AG04449 (cell line): ENCODE data around the gene RASL10B.
"Not testable (repeated sequence)": the region's sequence is repeated elsewhere in the genome, so short reads cannot be mapped to it uniquely, and the experiment has no call there.

ENCODE experiments used
- CTCF ChIA-PET: fragments of 350-600 bp; formaldehyde crosslinking; extraction: SDS; loops from one replicate; lab custom pipeline; 2021; ENCODE audit warnings: antibody characterized with exemption; lab: Yijun Ruan, JAX
- POLR2A ChIA-PET: fragments of 400-600, 350-600 bp; formaldehyde crosslinking; extraction: SDS; loops from one replicate; lab custom pipeline; 2020; ENCODE audit warnings: antibody characterized with exemption, inconsistent platforms; lab: Yijun Ruan, JAX
- DNase-seq: peaks from one replicate; pipeline ENCODE4 v3.0.0-alpha.2; 2010; ENCODE audit warnings: low read depth, low spot score
- H3K4me3 ChIP-seq: 2 replicates; pipeline ENCODE4 v1.5.1; 2011; ENCODE audit warnings: low read depth, mild to moderate bottlenecking, control low read depth, low read length
- TF ChIP-seq, protein P1 (sequence below): IDR thresholded peaks from one replicate; pipeline ENCODE4 v1.5.1; 2011; ENCODE audit warnings: mild to moderate bottlenecking, moderate library complexity, low read length, control low read depth, inconsistent platforms; ENCODE audit not compliant: insufficient read depth; ENCODE audit errors: missing control alignments

Gene RASL10B

DNA sequence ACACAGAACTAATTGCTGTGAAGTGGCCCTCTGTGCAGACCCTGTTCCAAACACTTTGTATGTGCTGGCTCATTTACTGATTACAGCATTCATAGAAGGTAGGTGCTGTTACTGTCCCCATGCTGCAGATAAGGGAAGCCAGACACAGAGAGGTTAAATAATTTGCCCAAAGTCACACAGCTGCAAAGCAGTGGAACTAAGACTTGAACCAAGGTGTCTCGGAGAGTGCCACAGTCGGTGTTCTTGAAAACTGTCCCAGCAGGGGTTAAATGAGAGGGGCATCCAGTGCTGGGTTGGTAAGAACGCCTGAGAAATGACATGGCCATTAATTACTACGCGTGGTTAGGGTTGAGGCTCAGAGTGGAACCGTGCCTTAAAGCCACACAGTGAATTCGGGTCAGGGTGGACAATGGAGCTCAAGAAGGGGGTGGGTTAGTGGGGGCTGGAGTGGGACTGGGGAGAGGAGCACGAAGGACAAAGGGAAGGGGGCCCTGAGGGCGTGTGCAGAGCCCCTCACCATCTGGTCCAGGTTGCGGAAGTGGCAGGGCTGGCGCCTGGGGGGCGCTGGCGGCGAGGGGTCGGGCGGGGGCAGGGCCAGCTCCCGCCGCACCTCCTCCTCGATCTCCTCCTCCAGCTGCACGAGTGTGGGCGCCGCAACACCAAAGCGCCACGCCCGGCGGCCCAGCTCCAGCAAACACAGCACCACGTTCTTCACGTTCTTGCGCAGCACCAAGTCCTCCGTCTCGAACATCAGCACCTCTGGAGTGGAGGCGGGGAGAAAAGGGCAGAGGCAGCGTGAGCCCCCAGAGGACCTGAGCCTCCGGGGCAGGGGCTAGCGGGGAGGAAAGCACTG lies 18.3 kb downstream of the RASL10B start:
- H3K4me3 ChIP-seq: peak overlapping the region; percentile 30
- DNase-seq: no peak
- CTCF ChIA-PET: interaction anchor here (0.6 to 12.9 kb wide), 16 partner anchors 11 to 438 kb away, joined by 3 to 565 read pairs (median 32); partner anchors contain the start of genes C17orf50, RASL10B and TAF15
- TF ChIP-seq, protein P1, sequence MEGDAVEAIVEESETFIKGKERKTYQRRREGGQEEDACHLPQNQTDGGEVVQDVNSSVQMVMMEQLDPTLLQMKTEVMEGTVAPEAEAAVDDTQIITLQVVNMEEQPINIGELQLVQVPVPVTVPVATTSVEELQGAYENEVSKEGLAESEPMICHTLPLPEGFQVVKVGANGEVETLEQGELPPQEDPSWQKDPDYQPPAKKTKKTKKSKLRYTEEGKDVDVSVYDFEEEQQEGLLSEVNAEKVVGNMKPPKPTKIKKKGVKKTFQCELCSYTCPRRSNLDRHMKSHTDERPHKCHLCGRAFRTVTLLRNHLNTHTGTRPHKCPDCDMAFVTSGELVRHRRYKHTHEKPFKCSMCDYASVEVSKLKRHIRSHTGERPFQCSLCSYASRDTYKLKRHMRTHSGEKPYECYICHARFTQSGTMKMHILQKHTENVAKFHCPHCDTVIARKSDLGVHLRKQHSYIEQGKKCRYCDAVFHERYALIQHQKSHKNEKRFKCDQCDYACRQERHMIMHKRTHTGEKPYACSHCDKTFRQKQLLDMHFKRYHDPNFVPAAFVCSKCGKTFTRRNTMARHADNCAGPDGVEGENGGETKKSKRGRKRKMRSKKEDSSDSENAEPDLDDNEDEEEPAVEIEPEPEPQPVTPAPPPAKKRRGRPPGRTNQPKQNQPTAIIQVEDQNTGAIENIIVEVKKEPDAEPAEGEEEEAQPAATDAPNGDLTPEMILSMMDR: no peak
- POLR2A ChIA-PET: interaction anchor here (0.8 kb wide), 1 partner anchor 59 kb away, joined by 4 read pairs; the partner anchor contains the start of gene TAF15

DNA sequence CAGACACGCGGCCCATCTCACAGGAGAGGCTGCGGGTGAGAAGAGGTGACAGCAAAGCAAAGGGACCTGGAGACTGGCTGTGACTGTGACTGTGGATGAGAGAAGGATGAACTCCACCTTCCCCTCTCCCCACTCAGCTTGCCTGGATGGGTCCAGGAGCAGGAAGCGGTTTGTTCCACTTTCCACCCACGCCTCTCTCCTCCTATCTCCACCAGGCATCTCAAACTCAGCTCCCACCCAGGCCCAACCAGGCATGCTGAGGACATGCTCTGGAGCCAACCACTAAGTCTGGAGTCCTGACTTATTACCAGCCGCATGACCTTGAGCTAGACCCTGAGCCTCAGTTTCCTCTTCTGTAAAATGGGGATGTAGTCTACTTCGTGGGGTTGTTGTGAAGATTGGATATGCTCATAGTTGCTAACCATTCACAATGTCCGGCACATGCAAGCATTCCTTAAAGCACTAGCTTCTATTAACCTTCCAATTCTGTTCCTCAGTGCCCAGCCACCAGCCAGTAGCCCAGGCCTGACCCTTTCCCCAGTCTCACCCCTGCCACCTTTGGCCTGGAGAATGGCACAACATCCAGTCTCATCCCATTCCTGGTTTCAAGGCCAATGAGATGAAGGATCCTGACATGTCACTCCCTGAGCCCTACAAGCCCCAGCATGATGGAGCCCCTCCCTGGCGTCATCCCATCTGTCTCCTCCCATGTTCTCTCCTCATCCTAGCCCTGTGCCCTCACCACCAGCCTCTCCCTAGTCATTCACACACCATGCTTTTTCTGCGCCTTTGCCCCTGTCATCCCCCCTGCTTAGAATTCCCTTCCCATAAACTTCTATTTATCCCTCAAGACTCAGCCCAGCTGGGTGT lies 19.3 kb downstream of the RASL10B start:
- TF ChIP-seq, protein P1: no peak
- no peak overlapping the region for H3K4me3 ChIP-seq
- ChIA-PET CTCF (interaction anchor here (0.7 to 12.9 kb wide), 8 partner anchors 10 to 212 kb away, joined by 3 to 565 read pairs (median 49); partner anchors contain the start of genes C17orf50 and TAF15), POLR2A (interaction anchor here (0.8 kb wide), 1 partner anchor 136 kb away, joined by 3 read pairs; no protein-coding TSS in a partner anchor)
- DNase-seq: no peak

DNA sequence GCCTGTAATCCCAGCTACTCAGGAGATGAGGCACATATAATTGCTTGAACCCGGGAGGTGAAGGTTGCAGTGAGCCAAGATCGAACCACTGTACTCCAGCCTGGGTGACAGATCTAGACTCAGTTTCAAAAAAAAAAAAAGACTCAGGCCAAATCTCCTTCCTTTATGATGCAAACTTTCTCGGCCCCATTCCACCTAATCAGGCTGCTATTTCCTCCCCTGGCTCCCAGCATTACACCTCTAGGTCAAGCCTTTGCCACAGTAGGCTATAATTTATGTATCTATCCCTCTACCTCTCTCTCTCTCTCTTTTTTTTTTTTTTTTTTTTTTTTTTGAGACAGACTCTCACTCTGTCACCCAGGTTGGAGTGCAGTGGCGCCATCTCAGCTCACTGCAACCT lies 20.1 kb downstream of the RASL10B start:
- DNase-seq, H3K4me3 ChIP-seq, POLR2A ChIA-PET: not testable (repeated sequence)
- CTCF ChIA-PET: interaction anchor here (0.7 to 12.9 kb wide), 9 partner anchors 9 to 197 kb away, joined by 3 to 565 read pairs (median 48); partner anchors contain the start of genes C17orf50 and TAF15

DNA sequence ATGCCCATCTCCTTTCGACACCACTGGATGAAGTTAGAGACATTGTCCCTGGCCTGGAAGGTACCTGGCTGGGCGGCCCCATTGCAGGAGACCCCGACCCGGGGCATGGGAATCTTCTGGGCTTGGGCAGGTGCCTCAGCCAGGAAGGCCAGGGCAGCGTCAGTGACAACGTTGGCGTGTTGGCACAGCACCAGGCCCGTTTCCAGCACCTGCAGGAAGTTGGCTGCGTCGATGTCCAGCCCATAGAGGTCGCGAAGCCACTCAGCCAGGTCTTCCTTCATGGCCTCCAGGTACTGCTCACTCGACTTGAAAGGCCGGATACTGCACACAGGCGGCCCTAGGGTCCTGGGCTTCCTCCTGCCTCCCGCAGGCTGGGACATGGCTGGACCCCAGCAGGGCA lies 21.0 kb downstream of the RASL10B start:
- POLR2A ChIA-PET: no interaction called here
- TF ChIP-seq, protein P1: no peak
- CTCF ChIA-PET: interaction anchor here (0.6 to 12.9 kb wide), 5 partner anchors 12 to 145 kb away, joined by 3 to 565 read pairs (median 6); no protein-coding TSS in a partner anchor

DNA sequence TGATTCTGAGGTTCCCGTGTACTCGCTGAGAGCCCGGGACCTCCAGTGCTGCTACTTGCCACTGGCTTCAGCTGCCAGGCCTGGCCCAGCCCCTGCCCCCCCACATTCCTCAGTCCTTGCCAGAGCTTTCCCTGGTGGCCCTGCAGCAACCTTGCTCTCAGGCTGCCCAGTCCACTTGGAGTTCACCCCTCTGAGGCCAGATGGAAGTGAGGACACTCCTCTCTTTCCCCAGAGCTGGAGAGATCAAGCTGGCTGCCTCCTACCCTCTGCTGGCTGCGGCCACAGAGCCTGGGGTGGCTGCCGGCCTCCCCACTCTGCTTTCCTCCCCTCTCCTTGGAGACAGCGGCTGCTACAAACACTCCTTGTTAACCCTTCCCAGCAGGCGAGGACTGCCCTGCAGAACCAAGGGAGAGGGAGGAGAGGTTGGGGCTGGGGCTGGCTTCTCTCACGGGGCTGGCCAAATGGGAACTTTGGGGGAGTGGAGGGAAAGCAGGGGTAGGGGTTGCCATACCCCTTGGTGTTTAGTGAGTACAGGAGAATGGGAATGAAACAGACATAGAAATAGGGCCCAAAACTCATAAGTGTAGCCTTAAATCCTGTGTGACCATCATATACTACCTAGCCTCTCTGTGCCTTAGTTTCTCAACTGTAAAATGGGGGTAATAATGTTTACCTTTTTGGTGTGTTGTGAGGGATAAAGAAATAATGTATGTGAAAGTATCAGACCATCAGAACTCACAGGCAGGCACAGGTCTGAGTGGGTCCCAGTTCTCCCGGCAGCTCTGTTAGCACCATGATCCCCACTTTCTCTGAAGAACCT lies 21.7 kb downstream of the RASL10B start, which contains the start of gene GAS2L2:
Gene GAS2L2 (minus strand): TSS at position 295 of the 820 bp plus-strand sequence. CDS start 389 bp downstream, outside the sequence.
- ChIA-PET POLR2A (interaction anchor here (0.7 kb wide), 1 partner anchor 56 kb away, joined by 3 read pairs; the partner anchor contains the start of gene TAF15), CTCF (interaction anchor here (1.0 to 12.9 kb wide), 4 partner anchors 11 to 137 kb away, joined by 3 to 565 read pairs (median 10); no protein-coding TSS in a partner anchor)
- DNase-seq: no peak
- no peak within 1 kb of the TSS for H3K4me3 ChIP-seq
- TF ChIP-seq, protein P1: no peak

More for the DNA sequence above, 21.0 kb downstream of the RASL10B start:
- H3K4me3 ChIP-seq: no peak overlapping the region
- no peak for DNase-seq
